CD4-positive, alpha-beta T cell treated with Interleukin-17A for 4 hours (primary cell): ENCODE data around the gene ARFGEF2.

Experiments used
- DNase-seq: peaks from one replicate; pipeline ENCODE4 v3.0.0-alpha.2; 2020; ENCODE audit warnings: mixed read lengths

Gene ARFGEF2

DNA sequence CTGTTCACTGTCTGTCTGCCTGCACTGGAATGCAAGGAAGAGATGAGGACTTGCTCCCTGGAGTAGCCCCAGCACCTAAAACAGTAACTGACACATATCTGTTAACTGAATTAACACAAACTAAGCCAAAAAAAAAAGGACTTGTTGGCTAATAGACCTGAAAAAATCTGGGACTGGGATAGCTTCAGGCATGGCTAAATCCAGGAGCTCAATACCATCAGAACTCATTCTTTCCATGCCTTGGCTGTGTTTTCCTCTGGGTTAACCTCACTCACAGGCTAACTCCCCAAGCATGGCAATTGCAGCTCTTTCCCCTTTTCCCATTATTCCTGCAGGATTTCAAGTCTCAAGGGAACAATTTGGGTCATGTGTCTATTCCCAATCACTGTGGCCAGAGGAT is 21.6 kb upstream of the ARFGEF2 start:
- DNase-seq, result no peak

DNA sequence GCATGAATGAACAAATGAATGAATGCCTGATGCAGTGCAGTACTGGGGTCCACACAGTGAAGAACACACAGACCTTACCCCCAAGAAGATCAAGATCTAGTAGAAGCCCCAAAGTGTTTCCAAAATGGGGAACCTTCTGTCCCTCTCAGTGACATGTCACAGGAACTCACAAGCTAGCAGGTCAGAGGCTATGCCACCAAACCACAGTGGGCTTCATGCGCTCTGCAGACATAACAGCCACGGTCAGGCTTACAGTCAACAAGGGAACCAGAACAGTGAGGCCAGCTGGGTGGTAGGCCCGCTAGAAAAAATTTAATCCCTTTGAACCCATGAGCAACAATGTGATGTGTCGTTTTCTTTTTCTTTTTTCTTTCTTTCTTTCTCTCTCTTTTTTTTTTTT is 20.2 kb upstream of the ARFGEF2 start:
- DNase-seq, result no peak

DNA sequence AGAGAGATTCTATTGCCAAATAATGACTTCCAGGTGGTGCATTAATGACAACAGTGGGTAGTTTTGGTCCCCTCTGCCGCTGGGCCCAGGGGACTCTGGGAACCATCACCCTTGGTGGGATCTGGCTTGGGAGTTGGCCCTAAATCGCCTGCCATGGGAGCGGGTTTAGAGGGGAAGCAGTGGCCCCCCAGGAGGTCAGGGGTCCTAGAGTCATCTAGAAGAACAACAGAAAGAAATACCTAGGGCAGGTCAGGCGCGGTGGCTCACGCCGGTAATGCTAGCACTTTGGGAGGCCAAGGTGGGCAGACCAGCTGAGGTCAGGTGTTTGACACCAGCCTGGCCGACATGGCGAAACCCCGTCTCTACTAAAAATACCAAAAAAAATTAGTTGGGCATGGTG is 17.8 kb upstream of the ARFGEF2 start:
- no peak for DNase-seq

DNA sequence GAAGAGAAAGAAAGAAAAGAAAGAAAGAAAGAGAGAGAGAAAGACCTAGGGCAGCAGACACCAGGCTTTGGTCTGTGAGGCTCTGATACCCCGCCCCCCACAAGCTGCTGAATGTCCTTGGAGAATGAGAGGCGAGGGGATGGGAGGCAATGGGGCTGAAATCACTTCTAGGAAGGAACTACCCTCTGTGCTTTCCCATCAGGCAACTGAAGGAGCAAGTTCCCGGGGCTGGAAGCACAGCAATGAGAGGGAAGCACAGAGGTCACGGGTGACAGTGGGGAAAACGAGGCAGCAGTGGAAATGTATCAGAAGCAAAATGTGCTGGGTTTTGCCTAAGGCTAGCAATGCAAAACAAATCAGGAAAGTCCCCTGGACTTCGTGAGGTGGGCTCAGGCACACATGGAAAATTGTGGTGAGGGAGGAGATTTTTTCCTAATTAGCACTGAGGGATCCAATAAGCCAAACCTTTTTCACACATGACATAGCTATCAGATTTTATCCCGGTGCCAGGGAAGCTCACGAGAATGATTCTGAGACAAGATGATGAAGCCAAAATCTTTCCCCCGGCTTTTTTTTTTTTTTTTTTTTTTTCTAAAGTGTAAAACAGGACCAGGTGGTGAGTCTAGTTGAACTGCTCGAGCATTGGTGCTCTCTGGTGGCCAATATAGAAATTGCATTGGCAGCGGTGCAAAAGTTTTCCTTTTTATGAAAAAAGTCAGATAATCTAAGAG is 16.8 kb upstream of the ARFGEF2 start:
- peak; percentile 72 for DNase-seq

DNA sequence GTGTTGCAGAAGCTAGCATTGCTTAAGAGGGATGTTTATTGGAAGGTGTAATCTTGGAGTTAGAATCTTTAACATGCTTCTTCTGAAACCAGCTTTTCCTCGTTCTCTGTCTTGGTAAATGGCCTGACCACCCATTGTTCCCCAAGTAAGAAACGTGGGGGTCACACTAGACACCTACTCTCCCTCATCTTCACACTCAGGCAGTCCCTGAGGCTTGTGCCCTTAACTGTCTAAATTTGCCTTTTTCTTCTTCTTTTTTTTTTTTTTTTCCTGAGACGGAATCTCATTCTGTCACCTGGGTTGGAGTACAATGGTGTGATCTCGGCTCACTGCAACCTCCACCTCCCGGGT is 16.2 kb upstream of the ARFGEF2 start:
- DNase-seq, result no peak

DNA sequence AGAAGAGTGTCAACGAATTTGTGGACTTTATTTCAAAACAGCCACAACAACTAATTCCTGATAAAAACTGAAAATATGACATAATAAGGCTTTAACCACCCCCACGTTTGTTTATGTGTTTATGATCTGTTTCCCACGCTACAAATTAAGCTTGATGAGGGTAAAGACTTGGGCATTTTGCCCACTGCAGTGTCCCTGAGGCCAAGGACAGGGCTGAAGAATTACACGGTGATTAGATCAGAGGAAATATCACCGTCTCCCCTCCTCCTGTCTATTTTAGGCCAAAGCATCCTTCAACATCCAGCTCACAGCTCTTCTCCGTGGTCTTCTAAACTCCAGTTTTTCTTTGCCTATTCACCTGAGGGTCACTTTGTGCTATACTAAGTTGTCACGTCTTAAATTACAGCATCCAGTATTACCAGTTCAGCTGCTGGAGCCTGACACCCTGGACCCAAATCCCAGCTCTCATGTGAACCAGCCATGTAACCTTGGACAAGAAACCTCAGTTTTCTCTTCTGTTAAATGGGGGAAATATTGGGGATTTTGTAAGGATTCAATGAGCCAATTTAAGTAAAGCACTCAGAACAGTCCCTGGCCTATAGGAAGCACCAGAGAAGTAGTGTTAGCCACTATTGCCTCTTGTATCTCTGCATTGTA is 15.2 kb upstream of the ARFGEF2 start:
- DNase-seq, result no peak

DNA sequence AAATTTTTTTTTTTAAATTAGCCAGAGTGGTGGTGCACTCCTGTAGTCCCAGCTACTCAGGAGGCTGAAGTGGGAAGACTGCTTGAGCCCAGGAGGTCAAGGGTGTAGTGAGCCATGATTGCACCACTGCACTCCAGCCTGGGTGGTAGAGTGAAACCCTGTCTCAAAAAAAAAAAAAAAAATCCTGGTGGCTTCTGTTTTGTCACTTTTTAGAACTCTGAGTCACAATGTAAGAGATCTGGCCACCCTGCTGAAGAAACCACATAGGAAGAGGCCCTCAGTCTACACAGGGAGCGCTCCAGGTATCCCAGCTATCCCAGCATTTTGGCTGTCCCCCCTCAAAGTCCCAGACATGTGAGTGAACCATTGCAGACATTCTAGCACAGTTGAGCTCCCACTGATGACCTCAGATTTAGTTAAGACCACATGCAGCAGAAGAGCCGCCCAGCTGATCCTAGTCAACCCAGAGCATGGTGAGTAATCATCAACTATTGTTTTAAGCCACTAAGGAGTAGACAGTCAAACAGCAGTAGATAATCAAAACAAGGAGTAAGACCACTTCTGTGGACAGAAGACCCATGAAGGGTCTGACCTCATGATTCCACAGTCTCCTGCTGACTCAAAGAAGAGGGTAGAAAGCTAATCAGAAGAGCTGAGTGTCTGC is 12.7 kb upstream of the ARFGEF2 start:
- DNase-seq, result no peak

DNA sequence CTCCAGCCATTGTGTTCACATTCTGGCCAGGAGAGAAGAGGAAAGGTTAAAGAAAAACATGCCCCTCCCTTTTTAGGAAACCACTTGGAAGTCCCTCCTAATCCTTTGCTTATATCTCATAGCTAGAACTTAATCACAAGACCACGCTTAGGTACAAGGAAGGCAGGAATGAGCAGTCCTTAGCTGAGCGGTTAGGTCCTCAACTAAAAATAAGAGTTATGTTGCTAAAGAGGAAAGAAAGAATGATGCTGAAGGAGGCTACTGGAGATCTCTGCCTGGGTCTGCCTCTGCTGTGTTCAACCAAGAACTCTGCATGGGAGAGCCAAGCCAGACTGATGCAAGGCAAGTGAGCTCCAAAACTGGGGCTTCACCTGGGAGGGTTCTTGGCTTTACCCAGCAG is 11.6 kb upstream of the ARFGEF2 start:
- no peak for DNase-seq

DNA sequence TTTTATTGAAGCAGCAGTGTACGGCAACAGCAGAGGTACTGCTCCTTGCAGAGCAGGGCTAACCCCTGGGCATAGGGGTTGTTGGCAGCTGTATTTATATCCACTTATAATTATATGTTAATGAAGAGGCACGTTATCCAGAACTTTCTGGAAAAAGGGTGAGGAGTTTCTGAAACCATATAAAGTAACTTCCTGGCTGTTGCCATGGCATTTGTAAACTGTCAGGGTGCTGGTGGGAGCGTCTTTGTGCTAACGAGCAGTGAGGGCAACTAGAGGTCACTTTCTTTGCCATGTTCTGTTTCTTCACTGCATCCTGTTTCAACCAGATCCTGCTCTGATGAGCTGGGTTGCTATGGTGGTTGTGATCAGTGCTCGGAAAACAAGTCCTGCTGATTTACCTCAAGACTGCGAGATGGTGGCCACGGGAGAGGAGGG is 11.1 kb upstream of the ARFGEF2 start:
- no peak for DNase-seq

DNA sequence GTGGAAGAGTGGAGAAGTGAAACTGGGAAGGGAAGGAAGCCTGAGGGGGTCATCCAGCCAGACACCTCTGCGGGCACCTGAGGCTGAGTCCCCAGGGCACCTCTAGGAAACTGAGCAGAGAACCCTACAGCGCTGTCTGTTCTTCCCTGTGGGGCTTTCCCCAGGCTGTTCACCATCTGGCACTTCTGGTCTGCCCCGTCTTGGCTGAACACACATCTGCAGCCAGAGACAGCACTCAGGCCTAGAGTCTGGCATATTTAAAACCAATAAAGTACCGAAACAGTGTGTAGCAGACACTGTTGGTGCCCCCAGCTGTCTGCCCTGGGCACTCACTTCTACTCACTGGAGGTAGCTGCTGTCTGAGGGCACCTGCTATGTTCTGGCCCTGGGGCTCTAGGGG is 9.4 kb upstream of the ARFGEF2 start:
- DNase-seq, result no peak

DNA sequence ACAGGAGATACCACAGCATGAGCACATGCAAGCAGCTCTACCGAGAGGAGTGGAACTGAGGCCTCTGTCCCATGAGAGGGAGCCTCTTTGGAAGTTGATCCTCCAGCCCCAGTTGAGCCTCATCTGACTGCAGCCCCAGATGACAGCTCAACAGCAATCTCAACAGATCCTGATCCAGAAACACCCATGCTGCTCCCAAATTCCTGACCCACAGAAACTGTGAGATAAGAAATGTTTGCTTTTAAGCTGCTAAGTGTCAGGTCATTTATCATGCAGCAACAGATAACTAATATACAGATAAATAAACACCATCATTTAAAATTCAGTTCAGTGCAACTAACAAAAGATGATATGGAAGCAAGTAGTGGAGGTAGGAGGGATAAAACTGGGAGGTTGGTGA is 4.8 kb upstream of the ARFGEF2 start:
- no peak for DNase-seq

DNA sequence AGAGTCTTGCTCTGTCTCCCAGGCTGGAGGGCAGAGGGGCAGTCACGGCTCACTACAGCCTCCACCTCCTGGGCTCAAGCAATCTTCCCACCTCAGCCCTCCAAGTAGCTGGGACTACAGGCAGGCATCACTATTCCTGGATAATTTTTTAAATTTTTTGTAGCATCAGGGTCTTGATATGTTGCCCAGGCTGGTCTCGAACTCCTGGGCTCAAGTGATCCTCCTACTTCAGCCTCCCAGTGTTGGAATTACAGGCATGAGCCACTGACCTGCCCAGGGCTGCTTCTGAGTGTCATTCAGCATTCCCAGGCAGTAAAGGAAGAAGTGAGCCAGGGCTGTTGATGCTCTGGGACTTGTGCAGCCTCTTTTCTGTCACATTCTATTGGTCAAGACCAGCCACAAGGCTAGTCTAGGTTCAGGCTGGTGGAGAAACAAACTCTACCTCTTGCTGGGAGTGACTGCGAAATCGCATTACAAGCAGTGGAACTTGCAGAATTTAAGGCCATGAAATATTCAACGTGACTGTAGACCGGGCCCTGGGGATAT is 2.1 kb upstream of the ARFGEF2 start:
- no peak for DNase-seq

DNA sequence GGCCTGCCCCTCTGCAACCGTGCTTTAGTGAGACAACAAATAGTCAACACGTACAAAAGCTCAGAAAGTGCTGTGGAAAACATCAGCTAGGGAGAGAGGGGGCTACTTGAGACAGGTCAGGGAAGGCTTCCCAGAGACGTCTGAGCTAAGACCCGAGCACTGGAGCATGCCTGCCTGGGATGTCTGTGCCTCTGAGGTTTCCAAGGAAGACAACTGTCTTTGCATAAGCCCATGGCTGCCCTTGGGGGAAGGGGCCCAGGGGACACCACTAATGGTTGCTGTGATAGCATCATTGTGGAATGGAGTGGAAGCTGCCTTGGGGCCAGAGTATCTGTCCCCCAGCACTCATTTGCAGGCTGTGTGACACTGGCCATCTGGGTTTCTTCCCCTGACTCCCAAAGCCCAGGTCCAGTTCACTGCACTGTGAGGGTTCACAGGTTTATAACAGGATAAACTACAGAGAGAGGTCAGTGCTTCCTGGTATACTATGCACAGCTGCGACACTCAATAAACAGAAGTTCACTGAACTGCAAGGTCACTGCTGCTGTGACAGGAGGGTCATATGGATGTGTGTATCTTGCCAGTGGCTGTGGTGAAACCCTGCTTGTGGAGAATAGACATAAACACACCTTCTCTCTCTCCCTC is 1.5 kb upstream of the ARFGEF2 start:
- no peak for DNase-seq

DNA sequence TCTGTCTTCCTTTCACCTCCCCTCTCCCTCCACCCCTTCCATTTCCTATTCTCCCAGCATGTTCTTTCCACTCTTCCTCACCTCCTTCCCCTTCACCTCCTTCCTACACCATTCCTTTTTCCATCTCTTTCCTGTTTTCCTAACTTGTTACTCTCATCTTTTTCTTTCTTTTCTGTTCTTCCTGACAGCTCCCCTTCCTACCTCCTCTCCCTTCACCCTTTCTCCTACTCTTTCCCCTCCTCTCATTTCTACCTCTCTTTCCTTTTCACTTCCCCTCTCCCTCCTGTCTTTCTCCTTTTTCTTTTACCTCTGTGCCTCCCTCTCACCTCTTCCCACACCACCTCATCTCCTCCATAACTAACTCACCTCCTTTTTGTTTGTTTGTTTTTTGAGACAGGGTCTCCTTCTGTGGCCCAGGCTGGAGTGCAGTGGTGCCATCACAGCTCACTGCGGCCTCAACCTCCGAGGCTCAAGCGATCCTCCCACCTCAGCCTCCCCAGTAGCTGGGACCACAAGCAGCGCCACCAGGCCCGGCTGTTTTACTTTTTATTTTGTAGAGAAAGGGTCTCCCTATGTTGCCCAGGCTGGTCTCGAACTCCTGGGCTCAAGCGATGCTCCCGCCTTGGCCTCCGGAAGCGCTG is 864 bp upstream of the ARFGEF2 start:
- no peak for DNase-seq

DNA sequence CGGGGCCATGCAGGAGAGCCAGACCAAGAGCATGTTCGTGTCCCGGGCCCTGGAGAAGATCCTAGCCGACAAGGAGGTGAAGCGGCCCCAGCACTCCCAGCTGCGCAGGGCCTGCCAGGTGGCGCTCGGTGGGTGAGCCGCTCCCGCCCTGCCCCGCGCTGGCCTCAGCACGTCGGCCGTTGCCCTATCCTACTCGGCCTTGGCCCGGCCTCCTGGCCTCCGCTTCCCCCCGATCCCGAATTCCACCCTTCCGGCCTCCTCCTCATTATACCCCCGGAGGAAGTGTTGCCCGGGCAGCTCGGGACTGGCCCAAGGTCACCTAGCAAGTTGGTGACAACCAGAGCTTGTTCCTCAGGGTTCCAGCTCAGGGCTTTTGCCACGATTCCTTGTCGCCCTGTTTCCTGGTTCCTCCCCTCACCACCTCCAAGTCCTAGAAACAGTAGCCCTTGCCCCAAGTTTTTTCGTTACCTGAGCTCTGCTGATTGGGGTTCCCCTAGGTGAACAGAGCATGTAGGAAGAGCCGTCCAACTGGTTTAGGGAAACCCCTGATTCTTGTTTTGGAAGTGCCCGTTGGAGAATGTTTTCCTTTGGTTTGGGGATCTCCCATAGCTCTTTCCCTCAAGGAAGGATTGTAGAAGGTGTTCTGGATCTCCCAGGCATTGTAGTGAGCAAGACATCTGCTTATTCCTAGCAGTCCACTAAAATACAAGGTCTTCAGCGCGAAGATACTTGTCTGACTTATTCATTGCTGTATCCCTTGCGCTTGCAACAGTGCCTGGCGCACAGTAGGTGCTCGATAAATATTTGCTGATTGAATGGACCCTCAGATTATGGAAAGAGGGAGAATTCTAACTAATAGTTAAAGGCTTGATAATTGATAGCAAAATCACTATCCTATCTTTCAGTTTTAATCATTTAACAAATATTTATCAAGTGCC is 641 bp downstream of the ARFGEF2 start:
- no peak for DNase-seq

DNA sequence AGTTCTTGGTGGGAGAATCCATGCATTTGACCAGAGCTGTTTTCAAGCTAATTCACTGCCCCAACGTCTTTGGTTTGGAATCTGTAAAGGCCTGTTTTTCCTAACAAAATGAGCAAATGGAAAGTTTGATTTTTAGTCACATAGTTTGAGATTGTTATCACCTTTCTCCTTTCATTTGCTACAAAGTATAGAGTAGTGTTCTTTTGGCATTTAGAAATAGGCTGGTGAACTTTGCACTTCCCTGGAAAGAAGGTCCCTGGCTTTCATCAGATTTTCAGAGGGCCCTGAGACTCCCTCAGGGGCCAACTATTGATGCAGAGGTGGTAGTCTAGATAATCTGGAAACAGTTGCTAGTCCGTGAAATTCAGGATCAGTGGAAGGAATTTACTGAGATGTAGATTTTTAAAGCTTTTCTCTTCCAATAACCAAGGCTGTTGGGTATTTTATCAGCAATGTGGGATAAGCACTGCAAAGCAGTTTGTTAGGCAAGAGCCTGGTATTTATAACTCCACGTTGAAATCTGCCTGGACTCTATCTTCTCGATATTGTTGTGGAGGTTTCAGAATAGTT is 1.7 kb downstream of the ARFGEF2 start:
- no peak for DNase-seq

DNA sequence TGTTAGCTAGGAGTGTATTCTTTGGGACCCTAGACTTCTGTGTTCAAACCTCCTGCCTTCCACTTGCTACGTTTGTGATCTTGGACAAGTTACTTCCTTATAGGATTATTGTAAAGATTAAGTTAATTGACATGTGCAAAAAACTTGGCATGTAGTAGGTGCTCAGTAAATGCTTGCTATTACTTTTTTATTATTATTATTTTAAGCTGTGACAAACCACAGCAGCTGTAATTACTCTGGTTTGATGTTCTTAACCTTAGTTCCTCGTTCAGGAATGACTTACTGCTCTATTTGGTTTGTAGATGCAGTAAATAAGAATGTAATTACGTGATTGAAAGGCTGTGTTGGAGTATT is 3.2 kb downstream of the ARFGEF2 start:
- DNase-seq, result no peak

DNA sequence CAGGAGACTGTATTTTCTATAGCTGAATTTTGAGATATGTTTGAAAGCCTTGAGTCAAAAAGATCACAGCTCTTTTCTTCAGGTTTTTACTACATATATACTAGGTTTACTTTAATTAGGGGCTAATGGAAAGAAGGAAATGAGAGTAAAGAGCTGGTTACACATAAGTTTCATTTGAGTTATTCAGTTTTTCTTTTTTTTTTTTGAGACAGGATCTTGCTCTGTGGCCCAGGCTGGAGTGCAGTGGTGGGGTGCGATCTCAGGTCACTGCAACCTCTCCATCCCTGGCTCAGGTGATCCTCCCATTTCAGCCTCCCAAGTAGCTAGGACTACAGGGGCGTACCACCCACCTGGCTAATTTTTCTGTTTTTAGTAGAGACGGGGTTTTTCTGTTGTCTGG is 4.8 kb downstream of the ARFGEF2 start:
- DNase-seq, result no peak

DNA sequence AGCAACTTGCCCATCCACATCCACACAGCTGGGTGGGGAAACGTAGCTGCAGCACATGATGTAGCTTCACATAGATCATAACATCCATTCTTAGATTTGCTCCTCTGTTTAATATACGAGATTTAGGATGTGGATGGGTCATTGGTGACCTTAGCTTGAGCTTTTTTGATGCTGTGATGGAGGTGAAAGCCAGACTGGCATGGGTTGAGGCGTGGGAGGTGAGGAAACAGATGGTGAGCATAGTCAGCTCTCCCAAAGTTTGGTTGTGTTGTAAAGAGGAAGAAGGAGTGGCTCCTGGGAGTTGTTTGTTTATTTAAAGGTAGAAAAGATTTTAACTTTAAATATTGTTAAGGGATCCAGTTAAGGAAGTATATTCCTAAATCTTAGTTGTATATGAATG is 5.3 kb downstream of the ARFGEF2 start:
- no peak for DNase-seq

DNA sequence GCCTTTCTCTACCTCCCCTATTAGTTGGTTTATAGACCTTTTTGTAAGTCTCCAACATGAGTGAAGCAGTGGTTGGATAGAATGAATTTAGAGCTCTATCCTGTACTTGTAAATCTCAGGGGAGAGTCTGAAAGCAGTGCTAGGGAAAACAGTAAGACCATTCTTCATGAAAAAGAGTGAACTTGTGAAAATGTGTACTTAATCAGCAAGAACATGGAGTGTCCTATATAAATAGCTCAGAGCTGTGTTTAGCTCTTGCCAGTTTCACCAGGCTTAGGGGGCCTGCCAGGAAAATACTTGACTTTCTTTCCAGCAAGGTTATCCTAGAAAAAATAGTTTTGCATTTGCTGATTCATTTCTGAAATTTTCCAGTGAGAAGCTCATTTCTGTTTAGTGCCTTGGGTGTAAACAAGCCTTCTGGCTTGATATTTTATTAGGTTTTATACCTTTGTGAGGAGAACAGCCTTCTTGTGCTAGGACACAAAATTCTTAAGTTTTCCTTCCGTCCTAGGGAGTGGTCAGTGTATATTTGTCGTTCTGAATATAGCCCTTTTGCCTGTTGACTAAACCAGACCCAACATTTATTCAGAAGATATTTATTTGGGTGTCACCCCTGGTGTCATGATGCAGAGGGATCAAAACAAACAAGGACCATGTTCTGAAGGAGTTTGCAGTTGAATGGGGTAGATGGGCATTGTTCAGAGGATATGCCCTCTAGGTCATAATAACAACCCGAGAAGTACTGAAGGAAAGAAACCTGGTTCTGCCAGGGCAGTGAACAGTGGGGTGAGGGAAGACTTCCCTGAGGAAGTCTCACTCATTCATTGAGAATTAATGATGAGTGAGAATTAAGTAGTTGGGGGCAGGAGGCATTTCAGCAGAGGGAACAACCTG is 7.6 kb downstream of the ARFGEF2 start:
- DNase-seq, result no peak

DNA sequence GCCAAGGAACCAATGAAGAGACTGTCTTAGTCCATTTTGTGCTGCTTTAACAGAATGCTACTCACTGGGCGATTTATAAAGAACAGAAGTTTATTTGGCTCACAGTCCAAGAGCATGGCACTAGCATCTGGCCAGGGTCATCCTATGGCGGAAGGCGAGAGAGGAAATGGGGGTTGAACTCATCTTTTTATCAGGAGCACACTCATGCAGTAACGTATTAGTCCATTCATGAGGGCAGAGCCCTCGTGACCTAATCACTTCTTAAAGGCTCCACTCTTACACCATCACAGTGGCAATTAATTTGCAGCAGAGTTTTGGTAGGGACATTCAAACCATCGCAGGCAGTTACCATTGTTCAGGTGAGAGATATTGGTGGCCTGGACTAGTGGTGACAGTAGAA is 8.5 kb downstream of the ARFGEF2 start:
- DNase-seq, result no peak
